GM12872 (cell line): ENCODE results near the gene FXYD1.

Source experiments
- TF ChIP-seq, protein P1 (sequence below): IDR thresholded peaks from 3 replicates; pipeline ENCODE4 v1.5.1; 2011; ENCODE audit warnings: low read depth, mild to moderate bottlenecking, low read length, moderate library complexity; ENCODE audit not compliant: insufficient read depth

The FXYD1 gene

DNA sequence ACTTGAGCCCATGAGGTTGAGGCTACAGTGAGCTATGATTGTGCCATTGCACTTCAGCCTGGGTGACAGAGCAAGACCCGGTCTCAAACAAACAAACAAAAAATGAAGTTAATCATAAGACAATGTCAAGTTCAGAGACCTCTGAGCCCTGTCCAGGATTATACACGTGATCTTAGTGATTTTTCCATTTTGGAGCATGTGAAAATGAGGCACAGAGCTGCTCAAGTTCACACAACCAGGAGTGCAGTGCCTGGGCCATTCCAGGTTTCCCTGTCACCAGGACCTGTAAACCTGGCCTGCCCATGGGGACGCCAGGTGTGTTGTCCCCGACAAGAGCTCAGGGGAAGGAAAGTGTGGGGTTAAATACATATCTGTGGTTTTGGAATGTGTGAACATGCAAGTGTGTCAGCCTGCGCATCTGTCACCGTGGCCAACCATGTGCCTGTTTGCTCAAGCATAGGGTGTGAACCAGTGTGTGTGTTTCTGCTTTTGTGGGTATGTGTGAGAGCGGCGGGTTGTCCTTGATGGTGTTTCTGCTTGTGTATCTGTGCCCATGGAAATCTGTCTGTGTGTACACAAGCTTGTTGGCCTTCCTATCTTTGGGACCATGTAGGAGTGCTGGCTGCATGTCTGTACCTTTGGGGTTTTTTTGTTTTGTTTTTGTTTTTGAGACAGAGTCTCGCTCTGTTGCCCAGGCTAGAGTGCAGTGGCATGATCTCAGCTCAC, 1.5 kb upstream of the FXYD1 start:
- TF ChIP-seq, protein P1, sequence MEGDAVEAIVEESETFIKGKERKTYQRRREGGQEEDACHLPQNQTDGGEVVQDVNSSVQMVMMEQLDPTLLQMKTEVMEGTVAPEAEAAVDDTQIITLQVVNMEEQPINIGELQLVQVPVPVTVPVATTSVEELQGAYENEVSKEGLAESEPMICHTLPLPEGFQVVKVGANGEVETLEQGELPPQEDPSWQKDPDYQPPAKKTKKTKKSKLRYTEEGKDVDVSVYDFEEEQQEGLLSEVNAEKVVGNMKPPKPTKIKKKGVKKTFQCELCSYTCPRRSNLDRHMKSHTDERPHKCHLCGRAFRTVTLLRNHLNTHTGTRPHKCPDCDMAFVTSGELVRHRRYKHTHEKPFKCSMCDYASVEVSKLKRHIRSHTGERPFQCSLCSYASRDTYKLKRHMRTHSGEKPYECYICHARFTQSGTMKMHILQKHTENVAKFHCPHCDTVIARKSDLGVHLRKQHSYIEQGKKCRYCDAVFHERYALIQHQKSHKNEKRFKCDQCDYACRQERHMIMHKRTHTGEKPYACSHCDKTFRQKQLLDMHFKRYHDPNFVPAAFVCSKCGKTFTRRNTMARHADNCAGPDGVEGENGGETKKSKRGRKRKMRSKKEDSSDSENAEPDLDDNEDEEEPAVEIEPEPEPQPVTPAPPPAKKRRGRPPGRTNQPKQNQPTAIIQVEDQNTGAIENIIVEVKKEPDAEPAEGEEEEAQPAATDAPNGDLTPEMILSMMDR = no peak

DNA sequence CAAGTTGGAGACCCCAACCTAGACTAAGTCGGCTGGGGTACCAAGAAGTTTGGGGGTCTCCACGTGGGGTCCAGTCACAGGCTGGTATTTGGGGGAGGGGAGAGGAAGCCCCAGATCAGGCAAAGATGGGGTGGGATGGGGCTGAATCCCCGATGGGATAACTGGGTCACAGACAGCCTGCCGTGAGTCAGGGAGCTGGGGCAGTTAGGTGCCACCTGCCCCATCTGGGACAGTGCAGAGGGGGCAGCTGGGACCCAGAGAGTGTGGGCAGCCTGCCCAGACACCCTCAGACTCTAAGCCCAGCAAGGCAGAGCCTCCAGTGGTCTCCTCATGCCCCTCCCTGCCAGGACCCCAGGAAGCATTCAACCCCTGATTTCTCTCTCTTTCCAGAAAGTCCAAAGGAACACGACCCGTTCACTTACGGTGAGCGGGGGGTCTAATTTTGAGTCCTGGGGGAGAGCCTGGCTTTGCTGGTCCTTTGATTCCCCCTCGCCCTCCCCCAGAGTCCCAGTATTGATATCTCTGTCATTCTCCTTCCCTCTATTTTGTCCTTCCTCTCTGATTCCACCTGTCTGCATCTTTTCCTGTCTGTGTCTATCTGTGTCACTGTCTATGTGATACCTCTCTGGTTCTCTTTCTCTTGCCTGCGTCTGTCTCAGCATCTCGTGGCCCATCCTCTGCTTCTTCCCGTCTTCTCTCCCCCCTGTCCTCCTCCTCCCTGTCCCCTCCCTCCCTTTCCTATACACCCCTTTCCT, 1.8 kb downstream of the FXYD1 start:
- TF ChIP-seq, protein P1 = no peak

DNA sequence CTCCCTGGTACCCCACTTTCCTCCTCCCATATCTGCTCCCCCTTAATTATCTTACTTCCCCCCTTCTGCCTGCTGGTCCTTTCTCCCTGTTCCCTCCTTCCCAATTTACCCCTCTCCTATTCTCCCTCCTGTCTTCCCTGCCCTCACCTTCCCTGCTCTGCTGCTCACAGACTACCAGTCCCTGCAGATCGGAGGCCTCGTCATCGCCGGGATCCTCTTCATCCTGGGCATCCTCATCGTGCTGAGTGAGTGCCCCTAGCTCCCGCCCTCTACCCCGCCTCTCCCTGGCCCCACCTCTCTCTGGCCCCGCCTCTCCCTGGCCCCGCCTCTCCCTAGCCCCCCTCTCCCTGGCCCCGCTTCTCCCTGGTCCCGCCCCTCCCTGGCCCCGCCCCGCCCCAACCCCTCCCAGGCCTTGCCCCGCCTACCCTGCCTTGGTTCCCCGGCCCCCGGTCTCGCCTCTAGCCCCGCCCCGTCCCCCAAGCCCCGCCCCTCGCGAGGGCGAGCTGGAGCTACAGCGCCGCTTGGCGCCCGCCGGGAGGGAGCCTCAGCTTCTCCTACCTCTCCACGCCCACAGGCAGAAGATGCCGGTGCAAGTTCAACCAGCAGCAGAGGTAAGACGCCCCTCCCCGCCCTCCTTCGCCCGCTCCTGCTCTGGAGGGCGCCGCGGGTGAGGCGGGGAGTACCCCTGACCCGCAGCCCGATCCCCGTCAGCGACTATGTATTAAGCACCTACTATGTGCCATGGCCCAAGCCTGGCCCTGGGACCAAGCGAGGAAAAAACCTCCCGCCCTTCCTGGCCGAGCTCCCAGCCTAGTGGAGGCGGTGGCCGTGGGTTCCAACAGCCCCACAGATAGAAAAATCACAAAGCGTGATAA, 2.6 kb downstream of the FXYD1 start:
- TF ChIP-seq, protein P1 = peak; percentile 59

DNA sequence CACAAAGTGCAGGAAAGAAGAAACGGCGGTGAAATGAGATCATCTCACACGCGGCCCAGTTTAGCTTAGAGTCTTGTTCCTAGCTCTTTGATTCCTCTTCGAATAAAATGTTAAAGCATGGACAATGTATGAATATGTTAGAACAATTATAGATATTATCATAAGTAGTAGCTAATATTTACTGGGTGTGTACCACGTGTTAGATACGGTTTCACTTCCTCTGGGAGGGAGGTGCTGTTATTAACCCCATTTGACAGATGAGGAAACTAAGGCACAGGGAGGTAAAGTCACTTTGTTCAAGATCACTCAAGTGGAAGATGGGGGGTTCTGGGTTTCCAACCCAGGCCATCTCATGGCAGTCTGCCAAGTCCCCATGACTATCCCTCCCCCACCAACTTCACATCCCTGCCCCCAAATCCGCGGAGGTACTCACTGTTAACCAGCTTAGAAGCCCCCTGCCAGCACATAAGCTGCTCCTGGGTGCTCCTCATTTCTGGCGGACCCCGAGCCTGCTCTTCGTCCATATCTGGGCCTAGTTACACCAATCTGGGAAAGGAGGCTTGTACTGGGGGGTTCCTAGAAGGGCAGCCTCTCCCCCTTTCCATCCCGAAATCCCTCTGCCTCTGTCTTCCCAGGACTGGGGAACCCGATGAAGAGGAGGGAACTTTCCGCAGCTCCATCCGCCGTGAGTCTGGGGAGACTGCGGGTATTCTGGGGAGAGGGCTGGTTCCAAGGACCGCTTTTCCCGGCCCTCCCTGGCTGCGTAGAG, 3.4 kb downstream of the FXYD1 start:
- TF ChIP-seq, protein P1 = no peak

DNA sequence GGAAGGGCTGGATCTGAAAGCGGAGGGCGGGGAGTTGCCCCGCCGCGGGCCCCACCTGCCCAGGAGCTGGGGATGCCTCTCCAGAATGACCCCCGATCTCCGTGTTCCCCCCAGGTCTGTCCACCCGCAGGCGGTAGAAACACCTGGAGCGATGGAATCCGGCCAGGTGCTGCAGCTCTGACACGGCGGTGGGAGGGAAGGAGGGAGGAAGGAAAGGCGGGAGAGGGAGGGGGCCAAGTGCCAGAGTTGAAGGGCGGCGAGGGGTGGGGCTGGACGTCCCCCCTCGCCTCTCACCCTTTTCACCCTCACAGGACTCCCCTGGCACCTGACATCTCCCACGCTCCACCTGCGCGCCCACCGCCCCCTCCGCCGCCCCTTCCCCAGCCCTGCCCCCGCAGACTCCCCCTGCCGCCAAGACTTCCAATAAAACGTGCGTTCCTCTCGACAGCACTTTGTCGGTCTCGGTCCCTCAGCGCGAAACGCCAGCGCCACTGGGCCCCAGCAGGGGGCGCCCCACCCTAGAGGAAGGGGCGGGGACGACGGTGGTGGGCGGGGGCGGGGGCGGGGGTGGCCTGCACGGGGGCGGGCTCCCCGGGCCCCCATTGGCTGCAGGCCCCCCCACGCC, 4.1 kb downstream of the FXYD1 start:
- TF ChIP-seq, protein P1 = peak; percentile 59

DNA sequence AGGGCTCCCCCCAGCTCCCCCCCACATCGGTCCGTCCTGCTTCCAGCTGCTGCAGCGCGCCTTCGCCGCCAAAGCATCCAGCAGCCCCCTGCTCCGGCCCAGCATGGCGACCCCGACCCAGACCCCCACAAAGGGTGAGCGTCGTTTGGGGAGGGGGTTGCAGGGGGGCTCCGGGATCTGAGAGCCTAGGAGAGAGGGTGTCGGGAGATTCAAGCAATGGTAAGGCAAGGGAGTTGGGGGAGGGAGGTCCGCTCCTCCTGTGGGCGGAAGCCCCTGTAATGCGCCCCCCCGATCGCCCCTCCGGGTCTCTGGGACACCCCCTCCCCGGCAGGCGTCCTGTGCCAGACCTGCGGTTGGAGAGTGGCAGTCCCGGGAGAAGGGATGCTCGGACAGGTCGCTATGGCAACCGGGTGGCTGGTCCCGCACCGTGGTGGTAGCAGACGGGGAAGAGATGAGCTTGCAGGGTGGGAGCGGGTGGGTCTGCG, 4.6 kb downstream of the FXYD1 start, which contains the start of gene FXYD7:
Gene FXYD7, plus strand, starts transcription at position 25 of the 485 bp plus-strand sequence. Its CDS starts 79 bp downstream, at position 104.
- TF ChIP-seq, protein P1 = no peak
